Measurements from ENCODE around the gene RBM43. TPM values are rescaled to one million over a fixed set of nuclear protein-coding genes. Genes with fewer than 3 reads are reported as not detected.

RBM43 gene
- total and polyA plus RNA-seq, 9 of the 15 experiments (the other 6 are each of a cell fraction or from before 2014, with no cell fraction given), result 1.3 to 6.9 (median 3.8) TPM

DNA sequence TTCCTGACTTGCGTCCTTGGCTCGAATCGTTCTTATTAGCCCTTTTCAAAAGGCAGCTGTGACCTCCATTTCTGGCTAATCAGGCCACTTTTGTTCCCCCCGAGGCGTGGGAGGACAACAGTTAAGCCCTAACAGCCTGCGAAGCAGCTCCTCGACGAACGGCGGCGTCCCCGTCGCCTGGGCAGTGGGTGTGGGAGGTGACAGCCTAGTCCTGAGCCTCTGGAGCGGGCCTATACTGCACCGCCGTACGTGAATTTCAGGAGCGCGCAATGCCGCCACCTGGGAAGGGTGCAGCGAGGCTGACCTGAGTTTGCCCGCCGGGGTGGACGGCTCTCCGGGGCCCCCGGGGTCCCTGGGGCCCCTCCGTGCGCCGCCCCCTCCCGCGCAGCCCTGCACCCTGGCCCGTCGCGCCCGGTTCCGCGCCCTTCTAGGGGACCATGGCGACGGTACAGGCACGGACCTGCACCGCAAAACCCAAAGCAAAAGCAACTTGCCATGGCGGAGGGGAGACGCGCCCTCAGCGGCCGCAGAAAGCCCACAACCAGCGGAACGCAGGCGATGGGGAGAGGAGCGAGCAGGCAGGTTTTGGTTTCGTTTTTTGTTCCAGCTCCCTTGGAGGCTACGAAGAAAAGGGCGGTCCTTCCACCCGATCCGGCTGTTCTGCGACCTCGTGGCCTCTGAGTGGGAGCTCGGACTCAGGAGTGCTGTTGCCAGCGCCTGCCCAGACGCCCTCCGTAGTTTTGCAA, at the start of gene RBM43 (continued):
- TF ChIP-seq, protein P1, sequence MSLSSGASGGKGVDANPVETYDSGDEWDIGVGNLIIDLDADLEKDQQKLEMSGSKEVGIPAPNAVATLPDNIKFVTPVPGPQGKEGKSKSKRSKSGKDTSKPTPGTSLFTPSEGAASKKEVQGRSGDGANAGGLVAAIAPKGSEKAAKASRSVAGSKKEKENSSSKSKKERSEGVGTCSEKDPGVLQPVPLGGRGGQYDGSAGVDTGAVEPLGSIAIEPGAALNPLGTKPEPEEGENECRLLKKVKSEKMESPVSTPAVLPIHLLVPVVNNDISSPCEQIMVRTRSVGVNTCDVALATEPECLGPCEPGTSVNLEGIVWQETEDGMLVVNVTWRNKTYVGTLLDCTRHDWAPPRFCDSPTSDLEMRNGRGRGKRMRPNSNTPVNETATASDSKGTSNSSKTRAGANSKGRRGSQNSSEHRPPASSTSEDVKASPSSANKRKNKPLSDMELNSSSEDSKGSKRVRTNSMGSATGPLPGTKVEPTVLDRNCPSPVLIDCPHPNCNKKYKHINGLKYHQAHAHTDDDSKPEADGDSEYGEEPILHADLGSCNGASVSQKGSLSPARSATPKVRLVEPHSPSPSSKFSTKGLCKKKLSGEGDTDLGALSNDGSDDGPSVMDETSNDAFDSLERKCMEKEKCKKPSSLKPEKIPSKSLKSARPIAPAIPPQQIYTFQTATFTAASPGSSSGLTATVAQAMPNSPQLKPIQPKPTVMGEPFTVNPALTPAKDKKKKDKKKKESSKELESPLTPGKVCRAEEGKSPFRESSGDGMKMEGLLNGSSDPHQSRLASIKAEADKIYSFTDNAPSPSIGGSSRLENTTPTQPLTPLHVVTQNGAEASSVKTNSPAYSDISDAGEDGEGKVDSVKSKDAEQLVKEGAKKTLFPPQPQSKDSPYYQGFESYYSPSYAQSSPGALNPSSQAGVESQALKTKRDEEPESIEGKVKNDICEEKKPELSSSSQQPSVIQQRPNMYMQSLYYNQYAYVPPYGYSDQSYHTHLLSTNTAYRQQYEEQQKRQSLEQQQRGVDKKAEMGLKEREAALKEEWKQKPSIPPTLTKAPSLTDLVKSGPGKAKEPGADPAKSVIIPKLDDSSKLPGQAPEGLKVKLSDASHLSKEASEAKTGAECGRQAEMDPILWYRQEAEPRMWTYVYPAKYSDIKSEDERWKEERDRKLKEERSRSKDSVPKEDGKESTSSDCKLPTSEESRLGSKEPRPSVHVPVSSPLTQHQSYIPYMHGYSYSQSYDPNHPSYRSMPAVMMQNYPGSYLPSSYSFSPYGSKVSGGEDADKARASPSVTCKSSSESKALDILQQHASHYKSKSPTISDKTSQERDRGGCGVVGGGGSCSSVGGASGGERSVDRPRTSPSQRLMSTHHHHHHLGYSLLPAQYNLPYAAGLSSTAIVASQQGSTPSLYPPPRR (CRISPR knock-in tag; IDR thresholded peaks at IDR 0.05; ENCODE audit: borderline replicate concordance), result peak; percentile 77
- no peak for TF ChIP-seq DEAF1 (CRISPR knock-in tag; IDR thresholded peaks at IDR 0.05)
- peak; percentile 38; the same call in 1 of the 2 replicates for TF ChIP-seq ZNF511 (CRISPR knock-in tag; IDR thresholded peaks at IDR 0.05)
- no peak for TF ChIP-seq TAF15 (IDR thresholded peaks at IDR 0.05; ENCODE audit: low read depth, low read length)
- TF ChIP-seq ZNF518B (CRISPR knock-in tag; IDR thresholded peaks at IDR 0.05), result no peak
- no peak for TF ChIP-seq BRF2 (IDR thresholded peaks at IDR 0.05; ENCODE audit: borderline replicate concordance, insufficient read depth, insufficient read length)
- TF ChIP-seq, protein P2, sequence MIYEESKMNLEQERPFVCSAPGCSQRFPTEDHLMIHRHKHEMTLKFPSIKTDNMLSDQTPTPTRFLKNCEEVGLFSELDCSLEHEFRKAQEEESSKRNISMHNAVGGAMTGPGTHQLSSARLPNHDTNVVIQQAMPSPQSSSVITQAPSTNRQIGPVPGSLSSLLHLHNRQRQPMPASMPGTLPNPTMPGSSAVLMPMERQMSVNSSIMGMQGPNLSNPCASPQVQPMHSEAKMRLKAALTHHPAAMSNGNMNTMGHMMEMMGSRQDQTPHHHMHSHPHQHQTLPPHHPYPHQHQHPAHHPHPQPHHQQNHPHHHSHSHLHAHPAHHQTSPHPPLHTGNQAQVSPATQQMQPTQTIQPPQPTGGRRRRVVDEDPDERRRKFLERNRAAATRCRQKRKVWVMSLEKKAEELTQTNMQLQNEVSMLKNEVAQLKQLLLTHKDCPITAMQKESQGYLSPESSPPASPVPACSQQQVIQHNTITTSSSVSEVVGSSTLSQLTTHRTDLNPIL (CRISPR knock-in tag; IDR thresholded peaks at IDR 0.05), result no peak
- TF ChIP-seq ZNF282 (CRISPR knock-in tag; IDR thresholded peaks at IDR 0.05), result peak; percentile 94; the same call in 1 of the 2 replicates
- no peak; the same call in 1 of the 2 replicates for TF ChIP-seq POLR2H (tag; IDR thresholded peaks at IDR 0.05; ENCODE audit: low read depth)
- TF ChIP-seq RAD51 (IDR thresholded peaks at IDR 0.05; ENCODE audit: borderline replicate concordance, low read depth), result peak; percentile 34; the same call in 1 of the 2 replicates

All from K562 (cell line).